Measurements from ENCODE around the gene CD300LF. TPM values are rescaled to one million over a fixed set of nuclear protein-coding genes. Genes with fewer than 3 reads are reported as not detected.

The CD300LF gene
- polyA plus RNA-seq, 1 donor (not counting 4 experiments of a cell fraction or from before 2014, with no cell fraction given): not detected

DNA sequence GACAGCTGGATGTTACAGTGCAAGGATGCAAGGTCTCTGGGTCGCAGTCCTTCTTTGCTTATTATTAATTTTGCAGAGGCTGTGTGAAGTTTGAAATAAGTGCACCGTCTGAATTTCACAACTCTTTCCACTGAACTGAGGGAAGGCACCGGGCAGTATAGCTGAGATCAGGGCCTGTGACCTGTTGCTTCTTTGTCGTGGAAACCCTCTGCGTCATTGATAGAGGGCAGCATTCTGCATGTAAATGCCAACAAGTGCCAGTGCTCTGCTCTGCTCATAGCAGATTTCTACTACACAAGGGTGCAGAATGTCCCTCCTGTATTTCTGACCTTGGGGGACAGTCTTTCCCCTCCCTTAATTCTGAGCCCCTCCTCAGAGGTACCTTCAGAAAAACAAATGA is 26.0 kb downstream of the CD300LF start:
- H4K20me1 ChIP-seq (ENCODE audit: control insufficient read depth, extremely low read depth, insufficient read depth, low read length): no peaks in the 10 kb centered on the region
- DNase-seq (ENCODE audit: low read depth, low spot score): no peak
- H3K9me3 ChIP-seq (ENCODE audit: control insufficient read depth, low read depth, low read length): no peaks in the 10 kb centered on the region
- dilution Hi-C loops (cut with MboI; ENCODE audit: extremely low pct_ligation_motif_present, low sequenced_read_pairs): no loop called here
- no peaks in the 10 kb centered on the region for H3K79me2 ChIP-seq (ENCODE audit: control insufficient read depth, insufficient read depth, low read length)
- no peak overlapping the region for H3K9ac ChIP-seq (ENCODE audit: control insufficient read depth, extremely low read depth, insufficient read depth, low read length)
- peaks cover 5% of the 10 kb centered on the region for H3K27me3 ChIP-seq (ENCODE audit: control insufficient read depth, extremely low read depth, insufficient read depth, low read length)
- no peaks in the 10 kb centered on the region for H3K4me1 ChIP-seq (ENCODE audit: control insufficient read depth, extremely low read depth, insufficient read depth, low read length)
- no peak overlapping the region for H3K4me3 ChIP-seq (ENCODE audit: control insufficient read depth in 2 of 3, extremely low read depth in 1 of 3, insufficient read depth in 2 of 3, low read depth in 1 of 3, low read length in 3 of 3)
- no peak overlapping the region for H2AFZ ChIP-seq (ENCODE audit: control insufficient read depth, low read length)
- no peaks in the 10 kb centered on the region for H3K9me1 ChIP-seq (ENCODE audit: control insufficient read depth, extremely low read depth, insufficient read depth, low read length)
- TF ChIP-seq, protein P1, sequence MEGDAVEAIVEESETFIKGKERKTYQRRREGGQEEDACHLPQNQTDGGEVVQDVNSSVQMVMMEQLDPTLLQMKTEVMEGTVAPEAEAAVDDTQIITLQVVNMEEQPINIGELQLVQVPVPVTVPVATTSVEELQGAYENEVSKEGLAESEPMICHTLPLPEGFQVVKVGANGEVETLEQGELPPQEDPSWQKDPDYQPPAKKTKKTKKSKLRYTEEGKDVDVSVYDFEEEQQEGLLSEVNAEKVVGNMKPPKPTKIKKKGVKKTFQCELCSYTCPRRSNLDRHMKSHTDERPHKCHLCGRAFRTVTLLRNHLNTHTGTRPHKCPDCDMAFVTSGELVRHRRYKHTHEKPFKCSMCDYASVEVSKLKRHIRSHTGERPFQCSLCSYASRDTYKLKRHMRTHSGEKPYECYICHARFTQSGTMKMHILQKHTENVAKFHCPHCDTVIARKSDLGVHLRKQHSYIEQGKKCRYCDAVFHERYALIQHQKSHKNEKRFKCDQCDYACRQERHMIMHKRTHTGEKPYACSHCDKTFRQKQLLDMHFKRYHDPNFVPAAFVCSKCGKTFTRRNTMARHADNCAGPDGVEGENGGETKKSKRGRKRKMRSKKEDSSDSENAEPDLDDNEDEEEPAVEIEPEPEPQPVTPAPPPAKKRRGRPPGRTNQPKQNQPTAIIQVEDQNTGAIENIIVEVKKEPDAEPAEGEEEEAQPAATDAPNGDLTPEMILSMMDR (optimal IDR thresholded peaks at IDR 0.05 in 1 of 3, IDR thresholded peaks at IDR 0.05 in 1 of 3, conservative IDR thresholded peaks at IDR 0.05 in 1 of 3; ENCODE audit: extremely low read depth in 1 of 3, insufficient read depth in 2 of 3, low read length in 3 of 3): no peak
- TF ChIP-seq EZH2 (IDR thresholded peaks at IDR 0.05; ENCODE audit: low read length): no peak
- no peak overlapping the region for H3K27ac ChIP-seq (ENCODE audit: control insufficient read depth, insufficient read depth, low read length)
- H3K36me3 ChIP-seq (ENCODE audit: control insufficient read depth in 2 of 2, extremely low read depth in 1 of 2, insufficient read depth in 2 of 2, low read length in 2 of 2): no peaks in the 10 kb centered on the region
- FAIRE-seq: no peak
- H3K4me2 ChIP-seq (ENCODE audit: control insufficient read depth, extremely low read depth, insufficient read depth, low read depth, low read length): no peak overlapping the region

DNA sequence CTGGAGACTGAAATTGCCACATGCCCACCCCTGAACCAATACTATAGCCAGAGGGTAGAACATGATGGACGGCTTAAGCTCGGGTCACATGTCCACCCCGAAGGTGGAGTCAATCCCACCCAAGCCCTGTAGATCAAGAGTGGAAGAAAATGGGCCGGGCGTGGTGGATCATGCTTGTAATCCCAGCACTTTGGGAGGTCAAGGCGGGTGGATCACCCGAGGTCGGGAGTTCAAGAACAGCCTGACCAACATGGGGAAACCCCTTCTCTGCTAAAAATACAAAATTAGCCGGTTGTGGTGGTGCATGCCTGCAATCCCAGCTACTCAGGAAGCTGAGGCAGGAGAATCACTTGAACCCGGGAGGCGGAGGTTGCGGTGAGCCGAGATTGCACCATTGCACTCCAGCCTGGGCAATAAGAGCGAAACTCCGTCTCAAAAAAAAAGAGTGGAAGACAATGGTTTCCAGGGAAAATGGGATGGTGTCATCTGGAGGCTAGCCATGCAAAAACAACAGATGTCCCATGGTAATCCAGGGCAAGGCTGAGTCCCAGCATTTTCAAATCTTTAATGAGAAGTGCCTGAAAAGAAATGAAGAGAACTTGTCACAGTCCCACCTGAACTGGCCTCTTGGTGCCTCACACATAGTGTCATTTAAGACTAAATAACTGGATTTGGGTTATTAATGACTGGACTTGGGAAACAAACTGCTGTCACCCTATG is 30.1 kb downstream of the CD300LF start:
- Histone ChIP-seq H3K9me1 (ENCODE audit: control insufficient read depth, extremely low read depth, insufficient read depth, low read length) (no peaks in the 10 kb centered on the region), H4K20me1 (ENCODE audit: control insufficient read depth, extremely low read depth, insufficient read depth, low read length) (no peaks in the 10 kb centered on the region), H3K27ac (ENCODE audit: control insufficient read depth, insufficient read depth, low read length) (no peak overlapping the region), H2AFZ (ENCODE audit: control insufficient read depth, low read length) (no peak overlapping the region), H3K4me3 (ENCODE audit: control insufficient read depth in 2 of 3, extremely low read depth in 1 of 3, insufficient read depth in 2 of 3, low read depth in 1 of 3, low read length in 3 of 3) (no peak overlapping the region), H3K9ac (ENCODE audit: control insufficient read depth, extremely low read depth, insufficient read depth, low read length) (no peak overlapping the region), H3K9me3 (ENCODE audit: control insufficient read depth, low read depth, low read length) (no peaks in the 10 kb centered on the region), H3K36me3 (ENCODE audit: control insufficient read depth in 2 of 2, extremely low read depth in 1 of 2, insufficient read depth in 2 of 2, low read length in 2 of 2) (no peaks in the 10 kb centered on the region), H3K79me2 (ENCODE audit: control insufficient read depth, insufficient read depth, low read length) (no peaks in the 10 kb centered on the region), H3K4me1 (ENCODE audit: control insufficient read depth, extremely low read depth, insufficient read depth, low read length) (no peaks in the 10 kb centered on the region), H3K4me2 (ENCODE audit: control insufficient read depth, extremely low read depth, insufficient read depth, low read depth, low read length) (no peak overlapping the region), H3K27me3 (ENCODE audit: control insufficient read depth, extremely low read depth, insufficient read depth, low read length) (peaks cover 3% of the 10 kb centered on the region)
- TF ChIP-seq EZH2 (IDR thresholded peaks at IDR 0.05; ENCODE audit: low read length): no peak
- TF ChIP-seq, protein P1 (optimal IDR thresholded peaks at IDR 0.05 in 1 of 3, IDR thresholded peaks at IDR 0.05 in 1 of 3, conservative IDR thresholded peaks at IDR 0.05 in 1 of 3; ENCODE audit: extremely low read depth in 1 of 3, insufficient read depth in 2 of 3, low read length in 3 of 3): no peak
- dilution Hi-C loops (cut with MboI; ENCODE audit: extremely low pct_ligation_motif_present, low sequenced_read_pairs): no loop called here
- FAIRE-seq (no peak), DNase-seq (ENCODE audit: low read depth, low spot score) (no peak)

Data from keratinocyte (primary cell).